ENCODE data around the gene PWWP2B. TPM values are rescaled to one million over a fixed set of nuclear protein-coding genes. Genes with fewer than 3 reads are reported as not detected.

PWWP2B gene
- total and polyA plus RNA-seq, 2 of the 8 experiments (the other 6 are each of a cell fraction or from before 2014, with no cell fraction given), result 5.3 to 10.8 TPM

GRCh38 chr10:132429281-132430230 is 32.6 kb downstream of the PWWP2B start (continued):
- TF ChIP-seq SAP30 (IDR thresholded peaks at IDR 0.05; ENCODE audit: insufficient read depth, insufficient replicate concordance, low read length), result no peak
- no peak for TF ChIP-seq NANOG (IDR thresholded peaks at IDR 0.05; ENCODE audit: insufficient read depth, low read depth, low read length, poor library complexity, severe bottlenecking)
- no peak for TF ChIP-seq USF2 (IDR thresholded peaks at IDR 0.05; ENCODE audit: low read length)
- TF ChIP-seq EZH2 (IDR thresholded peaks at IDR 0.05; ENCODE audit: low read depth, low read length, severe bottlenecking), result no peak
- TF ChIP-seq CTCF (IDR thresholded peaks at IDR 0.05; ENCODE audit: control extremely low read depth in 1 of 3, insufficient read depth in 1 of 3, low read depth in 1 of 3, low read length in 3 of 3), result no peak
- TF ChIP-seq YY1 (IDR thresholded peaks at IDR 0.05; ENCODE audit: low read depth, low read length), result no peak
- no peak for TF ChIP-seq FOSL1 (IDR thresholded peaks at IDR 0.05; ENCODE audit: insufficient read depth, low read depth, low read length)
- no peak for TF ChIP-seq RFX5 (IDR thresholded peaks at IDR 0.05; ENCODE audit: borderline replicate concordance, low read depth, low read length)
- no peak for TF ChIP-seq TAF7 (optimal IDR thresholded peaks at IDR 0.05; ENCODE audit: borderline replicate concordance, low read depth, low read length)

Data from H1 (cell line).